Activated CD8-positive, alpha-beta T cell treated with anti-CD3 and anti-CD28 coated beads, Interleukin-2, amount 10 ng/mL, durations not matched to agents 7 days and 5 days (primary cell): Measurements from ENCODE around the gene CLDN12. TPM values are rescaled to one million over a fixed set of nuclear protein-coding genes. Genes with fewer than 3 reads are reported as not detected.

Experiments
- ATAC-seq: fragments of 150-1000 bp; cut with Tn5 transposase; one replicate; pipeline ENCODE4 v1.10.0; 2021; ENCODE audit warnings: moderate library complexity
- CTCF ChIA-PET: fragments of 350-600 bp; sonication (Branson Sonifier 250); formaldehyde crosslinking; loops from one replicate; lab custom pipeline; 2021; ENCODE audit warnings: antibody characterized with exemption; lab: Charles Lee
- POLR2A ChIA-PET: fragments of 350-600 bp; sonication (Branson Sonifier 250); formaldehyde crosslinking; loops from one replicate; lab custom pipeline; 2021; ENCODE audit warnings: antibody characterized with exemption; lab: Charles Lee
- DNase-seq: peaks from one replicate; pipeline ENCODE4 v3.0.0-alpha.2; 2020
- H3K27ac Mint-ChIP-seq: one replicate; pipeline ENCODE4 v1.8.0; 2021; ENCODE audit warnings: mild to moderate bottlenecking, mixed read lengths
- H3K27me3 Mint-ChIP-seq: one replicate; pipeline ENCODE4 v1.8.0; 2021; ENCODE audit warnings: low read depth, mixed read lengths
- H3K36me3 Mint-ChIP-seq: one replicate; pipeline ENCODE4 v1.8.0; 2021; ENCODE audit warnings: low read depth, mixed read lengths
- H3K4me1 Mint-ChIP-seq: one replicate; pipeline ENCODE4 v1.8.0; 2021; ENCODE audit warnings: low read depth, mixed read lengths
- H3K4me3 Mint-ChIP-seq: one replicate; pipeline ENCODE4 v1.8.0; 2021; ENCODE audit warnings: mild to moderate bottlenecking, mixed read lengths
- H3K9me3 Mint-ChIP-seq: one replicate; pipeline ENCODE4 v1.8.0; 2022; ENCODE audit warnings: mixed read lengths; ENCODE audit not compliant: insufficient read depth
- total RNA-seq, 2 experiments: library from RNA; stranded (reverse); gene quantifications; one replicate each; pipeline ENCODE4 v1.2.3, GENCODE V29; 2021

CLDN12 gene
- total RNA-seq, 2 experiments from 2014 or later: 1.7 to 2.6 TPM

DNA sequence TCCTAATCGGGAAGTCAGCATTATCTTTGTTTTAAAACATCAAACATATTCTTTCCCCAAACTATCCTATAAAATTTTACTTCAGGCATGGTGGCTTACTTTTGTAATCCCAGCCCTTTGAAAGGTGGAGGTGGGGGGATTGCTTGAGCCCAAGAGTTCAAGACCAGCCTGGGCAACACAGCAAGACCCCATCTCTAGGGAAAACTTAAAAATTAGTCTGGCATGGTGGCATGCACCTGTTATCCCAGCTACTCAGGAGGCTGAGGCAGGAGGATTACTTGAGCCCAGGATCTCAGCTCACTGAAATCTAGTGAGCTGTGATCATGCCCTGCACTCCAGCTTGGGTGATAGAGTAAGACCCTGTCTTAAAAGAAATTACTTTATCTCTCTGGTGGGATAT lies 4.9 kb downstream of the CLDN12 start:
- Mint-ChIP-seq H3K36me3 (no peaks in the 10 kb centered on the region), H3K4me3 (no peak overlapping the region), H3K9me3 (no peaks in the 10 kb centered on the region), H3K27me3 (no peaks in the 10 kb centered on the region), H3K27ac (no peak overlapping the region), H3K4me1 (peaks cover 10% of the 10 kb centered on the region)
- ChIA-PET POLR2A (no interaction called here), CTCF (interaction anchor here (2.1 kb wide), 1 partner anchor 62 kb away, joined by 9 read pairs; no protein-coding TSS in a partner anchor)
- ATAC-seq (no peak), DNase-seq (no peak)

DNA sequence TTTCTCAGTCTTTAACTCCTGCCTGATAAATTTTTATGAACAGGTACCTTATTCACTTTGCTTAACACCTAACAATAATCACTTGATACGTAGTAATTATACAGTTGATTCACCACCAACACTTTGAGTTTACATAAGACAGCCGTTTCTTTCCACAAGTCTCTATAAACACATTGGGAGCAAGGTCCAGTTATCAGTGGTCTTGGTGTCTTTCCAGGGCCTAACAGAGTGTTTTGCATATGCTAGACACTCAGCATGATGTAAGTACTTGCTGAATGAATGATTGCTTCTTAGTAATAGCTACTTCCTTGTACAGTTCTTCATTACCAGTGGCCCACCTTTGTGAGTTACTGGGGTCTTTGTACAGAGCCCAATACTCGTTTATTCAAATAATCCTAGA lies 6.4 kb downstream of the CLDN12 start:
- Mint-ChIP-seq H3K4me1 (peaks cover 2% of the 10 kb centered on the region), H3K27ac (no peak overlapping the region), H3K27me3 (no peaks in the 10 kb centered on the region), H3K36me3 (no peaks in the 10 kb centered on the region), H3K4me3 (no peak overlapping the region), H3K9me3 (no peaks in the 10 kb centered on the region)
- POLR2A ChIA-PET: no interaction called here
- CTCF ChIA-PET: interaction anchor here (1.0 to 2.1 kb wide), 2 partner anchors 18 to 64 kb away, joined by 3 to 9 read pairs; no protein-coding TSS in a partner anchor
- no peak for DNase-seq
- ATAC-seq: no peak

DNA sequence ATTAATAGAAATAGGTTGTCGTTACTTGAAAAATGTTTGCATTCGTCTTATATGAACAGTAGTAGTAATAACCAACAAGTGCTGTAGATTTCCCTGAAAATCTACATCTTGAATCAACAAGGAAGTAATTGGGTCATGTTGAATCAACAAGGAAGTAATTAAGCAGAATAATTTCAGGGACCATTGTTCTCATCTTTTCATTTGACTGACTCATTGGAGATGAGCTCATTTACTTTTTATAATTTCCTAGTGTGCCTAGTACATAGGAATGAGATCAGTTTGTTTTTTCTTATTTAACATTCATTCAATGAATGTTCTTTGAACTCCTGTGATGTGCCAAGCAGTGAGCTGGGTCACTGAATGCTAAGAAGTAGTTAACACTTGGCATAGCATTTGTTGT lies 8.2 kb downstream of the CLDN12 start:
- Mint-ChIP-seq H3K36me3 (no peaks in the 10 kb centered on the region), H3K27ac (no peak overlapping the region), H3K4me3 (no peak overlapping the region), H3K9me3 (no peaks in the 10 kb centered on the region), H3K27me3 (no peaks in the 10 kb centered on the region), H3K4me1 (no peaks in the 10 kb centered on the region)
- ATAC-seq: no peak
- no peak for DNase-seq
- CTCF ChIA-PET: no interaction called here
- POLR2A ChIA-PET: interaction anchor here (1.1 kb wide), 1 partner anchor 66 kb away, joined by 3 read pairs; no protein-coding TSS in a partner anchor

DNA sequence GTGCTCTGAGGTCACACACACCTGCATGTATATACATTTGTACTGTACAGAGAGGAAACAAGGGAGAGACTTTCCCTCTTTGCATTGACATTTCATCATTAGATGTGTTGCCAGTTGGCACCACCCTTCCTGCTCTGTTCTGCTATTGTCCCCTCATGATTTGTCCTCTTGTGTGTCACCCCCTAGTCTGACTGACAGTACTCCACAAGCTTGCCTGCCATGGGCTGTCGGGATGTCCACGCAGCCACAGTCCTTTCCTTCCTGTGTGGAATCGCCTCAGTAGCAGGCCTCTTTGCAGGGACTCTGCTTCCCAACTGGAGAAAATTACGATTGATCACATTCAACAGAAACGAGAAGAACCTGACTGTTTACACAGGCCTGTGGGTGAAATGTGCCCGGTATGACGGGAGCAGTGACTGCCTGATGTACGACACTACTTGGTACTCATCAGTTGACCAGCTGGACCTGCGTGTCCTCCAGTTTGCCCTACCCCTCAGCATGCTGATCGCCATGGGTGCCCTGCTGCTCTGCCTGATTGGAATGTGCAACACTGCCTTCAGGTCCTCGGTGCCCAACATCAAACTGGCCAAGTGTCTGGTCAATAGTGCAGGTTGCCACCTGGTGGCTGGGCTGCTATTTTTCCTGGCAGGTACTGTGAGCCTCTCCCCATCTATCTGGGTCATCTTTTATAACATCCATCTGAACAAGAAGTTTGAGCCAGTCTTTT lies 9.4 kb downstream of the CLDN12 start:
- peak; percentile 28 for DNase-seq
- CTCF ChIA-PET: no interaction called here
- POLR2A ChIA-PET: no interaction called here
- Mint-ChIP-seq H3K9me3 (no peaks in the 10 kb centered on the region), H3K27me3 (no peaks in the 10 kb centered on the region), H3K27ac (no peak overlapping the region), H3K4me3 (no peak overlapping the region), H3K36me3 (no peaks in the 10 kb centered on the region), H3K4me1 (no peaks in the 10 kb centered on the region)
- no peak for ATAC-seq

DNA sequence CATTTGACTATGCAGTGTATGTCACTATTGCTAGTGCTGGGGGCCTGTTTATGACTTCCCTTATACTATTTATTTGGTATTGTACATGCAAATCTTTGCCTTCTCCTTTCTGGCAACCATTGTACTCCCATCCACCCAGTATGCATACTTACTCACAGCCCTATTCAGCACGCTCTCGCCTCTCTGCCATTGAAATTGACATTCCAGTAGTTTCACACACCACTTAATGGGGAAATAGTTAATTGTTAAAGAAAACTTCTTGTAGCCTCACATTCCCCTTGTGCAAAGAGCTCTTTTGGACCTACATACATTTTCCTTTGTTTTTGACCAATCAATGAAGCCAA lies 9.9 kb downstream of the CLDN12 start:
- ATAC-seq: no peak
- CTCF ChIA-PET: no interaction called here
- H3K4me1 Mint-ChIP-seq: no peaks in the 10 kb centered on the region

DNA sequence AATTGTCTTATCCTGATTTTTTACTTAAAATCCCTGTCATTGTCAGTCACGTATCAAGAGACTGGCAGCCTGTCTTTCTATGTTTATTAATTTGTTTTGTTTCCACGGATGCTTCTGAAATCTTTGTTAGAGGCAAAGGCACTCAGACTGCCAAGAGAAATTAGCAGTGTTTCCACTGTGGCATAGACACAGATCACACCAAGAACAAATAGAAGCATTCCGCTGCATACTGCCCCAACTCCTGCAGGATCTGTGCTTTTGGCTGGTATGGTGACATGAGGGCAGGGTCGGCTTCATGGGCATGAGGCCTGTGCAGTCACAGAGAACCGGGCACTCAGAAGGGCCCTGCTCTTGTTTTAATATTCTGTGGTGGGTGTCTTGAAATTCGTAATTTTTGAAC lies 18.4 kb downstream of the CLDN12 start:
- ATAC-seq (no peak), DNase-seq (no peak)
- Mint-ChIP-seq H3K4me3 (no peak overlapping the region), H3K27me3 (no peaks in the 10 kb centered on the region), H3K27ac (no peak overlapping the region), H3K36me3 (no peaks in the 10 kb centered on the region), H3K9me3 (no peaks in the 10 kb centered on the region), H3K4me1 (peaks cover 8% of the 10 kb centered on the region)
- POLR2A ChIA-PET: no interaction called here
- CTCF ChIA-PET: no interaction called here

More for the DNA sequence above, 9.9 kb downstream of the CLDN12 start:
- no peak for DNase-seq
- H3K27me3 Mint-ChIP-seq: no peaks in the 10 kb centered on the region
- H3K27ac Mint-ChIP-seq: no peak overlapping the region
- POLR2A ChIA-PET: no interaction called here
- no peaks in the 10 kb centered on the region for H3K9me3 Mint-ChIP-seq
- no peak overlapping the region for H3K4me3 Mint-ChIP-seq
- no peaks in the 10 kb centered on the region for H3K36me3 Mint-ChIP-seq

DNA sequence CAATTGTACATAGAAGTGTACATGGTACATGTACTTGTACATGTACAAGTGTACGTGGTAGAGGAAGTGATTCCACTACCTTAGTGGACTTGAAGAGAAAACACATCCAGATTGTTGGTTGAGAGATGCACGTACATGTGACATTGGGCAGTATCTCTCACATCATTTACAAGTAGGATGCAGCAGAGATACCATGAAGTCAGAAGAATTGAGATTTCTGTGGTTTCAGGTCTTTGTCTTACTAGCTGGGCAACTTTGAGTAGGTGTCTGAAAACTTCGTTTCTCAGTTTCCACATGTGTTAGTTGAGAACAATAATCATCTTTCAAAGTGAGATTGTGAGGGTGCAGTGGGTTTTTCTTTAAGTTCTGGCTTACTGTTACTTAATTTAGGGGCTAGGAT lies 21.5 kb downstream of the CLDN12 start:
- ChIA-PET POLR2A (no interaction called here), CTCF (interaction anchor here (1.0 kb wide), 1 partner anchor 270 kb away, joined by 3 read pairs; the partner anchor contains the start of gene STEAP1)
- DNase-seq (no peak), ATAC-seq (no peak)
- no peaks in the 10 kb centered on the region for H3K36me3 Mint-ChIP-seq
- H3K27ac Mint-ChIP-seq: no peak overlapping the region
- peaks cover 8% of the 10 kb centered on the region for H3K4me1 Mint-ChIP-seq
- H3K27me3 Mint-ChIP-seq: no peaks in the 10 kb centered on the region
- no peak overlapping the region for H3K4me3 Mint-ChIP-seq
- no peaks in the 10 kb centered on the region for H3K9me3 Mint-ChIP-seq

DNA sequence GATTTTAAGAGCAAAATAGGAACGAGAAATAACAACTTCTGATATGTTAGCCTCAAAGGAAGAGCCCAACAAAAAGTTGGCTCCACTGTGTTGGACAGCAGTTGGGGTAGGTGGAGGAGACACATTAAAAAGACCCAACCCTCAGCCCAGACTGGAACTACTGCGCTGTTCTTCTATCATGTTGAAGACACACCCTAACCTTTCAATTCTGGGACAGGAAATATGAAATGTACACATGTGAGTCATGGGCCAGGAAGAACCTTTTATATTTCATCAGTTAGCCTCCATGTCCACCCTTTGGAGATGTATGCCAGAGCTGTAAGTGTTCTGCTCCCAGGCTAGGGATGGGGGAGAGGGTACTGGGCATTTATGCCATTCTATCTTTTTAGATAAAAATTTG lies 22.1 kb downstream of the CLDN12 start:
- DNase-seq: no peak
- H3K4me3 Mint-ChIP-seq: no peak overlapping the region
- CTCF ChIA-PET: interaction anchor here (1.0 kb wide), 1 partner anchor 271 kb away, joined by 3 read pairs; the partner anchor contains the start of gene STEAP1

DNA sequence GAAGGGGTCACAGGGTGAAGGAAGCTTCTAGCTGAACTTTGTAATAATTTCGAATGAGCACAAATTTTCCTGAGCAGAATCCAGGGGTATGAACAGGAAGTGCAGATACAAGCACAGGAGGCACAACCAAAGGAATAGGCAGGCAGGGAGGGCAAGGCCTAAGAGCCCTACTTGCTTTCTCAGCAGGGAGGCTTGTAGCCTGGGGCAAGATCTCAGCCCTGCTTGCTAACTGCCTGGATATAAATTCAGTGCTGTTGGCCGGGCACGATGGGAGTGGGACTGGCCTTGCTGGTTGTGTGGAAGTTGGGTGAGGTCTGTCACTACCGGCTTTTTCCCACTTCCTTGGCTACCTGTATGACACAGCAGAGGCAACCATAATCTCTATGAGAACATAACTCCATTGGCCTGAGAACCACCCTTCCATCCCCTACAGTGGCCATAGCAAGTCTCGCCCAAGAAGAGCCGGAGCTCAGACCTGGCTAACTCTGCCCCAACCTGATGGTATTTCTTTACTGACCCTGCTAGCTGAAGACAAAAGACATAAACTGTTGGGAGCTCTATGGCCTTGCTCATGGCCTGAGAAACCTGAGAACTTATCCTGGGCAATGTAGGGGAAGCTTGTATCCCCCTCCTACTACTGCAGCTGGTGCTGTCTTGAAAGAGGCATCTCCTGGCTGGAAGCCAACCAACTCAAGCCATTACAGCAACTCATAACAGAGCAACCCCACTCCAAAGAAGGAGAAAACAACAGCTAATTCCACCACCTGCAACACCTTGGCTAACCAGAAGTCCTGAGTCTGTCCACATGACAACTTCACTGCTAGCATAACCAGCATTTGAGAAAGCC lies 27.6 kb downstream of the CLDN12 start:
- CTCF ChIA-PET: interaction anchor here (1.0 to 2.7 kb wide), 3 partner anchors 11 to 242 kb away, joined by 3 to 9 read pairs (median 3); no protein-coding TSS in a partner anchor
- DNase-seq: no peak
- POLR2A ChIA-PET: no interaction called here
- Mint-ChIP-seq H3K4me1 (no peaks in the 10 kb centered on the region), H3K36me3 (no peaks in the 10 kb centered on the region), H3K27me3 (no peaks in the 10 kb centered on the region), H3K4me3 (no peak overlapping the region), H3K27ac (no peak overlapping the region), H3K9me3 (no peaks in the 10 kb centered on the region)
- ATAC-seq: no peak

More for the DNA sequence above, 22.1 kb downstream of the CLDN12 start:
- Mint-ChIP-seq H3K27me3 (no peaks in the 10 kb centered on the region), H3K9me3 (no peaks in the 10 kb centered on the region), H3K27ac (no peak overlapping the region), H3K36me3 (no peaks in the 10 kb centered on the region), H3K4me1 (peaks cover 8% of the 10 kb centered on the region)
- POLR2A ChIA-PET: no interaction called here
- no peak for ATAC-seq

DNA sequence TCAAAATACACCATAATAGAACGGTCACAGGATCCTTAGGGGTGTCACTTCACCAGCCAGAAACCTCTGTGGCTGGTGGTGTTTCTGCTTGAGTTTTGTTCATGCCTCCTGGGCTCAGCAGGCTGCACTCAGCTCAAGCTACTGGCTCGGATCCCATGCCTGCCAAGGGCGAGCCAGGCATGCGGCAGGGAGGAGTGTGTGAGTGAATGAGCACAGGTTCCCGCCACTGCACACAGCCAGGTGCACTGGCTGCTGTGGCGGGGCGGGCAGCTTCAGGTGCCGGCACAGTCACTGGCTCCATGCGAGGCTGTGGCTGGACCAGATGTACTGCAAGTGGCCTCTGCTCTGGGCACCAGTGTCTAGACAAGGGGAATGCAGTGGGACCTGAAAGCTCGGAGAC lies 29.5 kb downstream of the CLDN12 start:
- Mint-ChIP-seq H3K9me3 (no peaks in the 10 kb centered on the region), H3K4me3 (no peak overlapping the region), H3K27me3 (peaks cover 1% of the 10 kb centered on the region), H3K4me1 (no peaks in the 10 kb centered on the region), H3K36me3 (no peaks in the 10 kb centered on the region), H3K27ac (no peak overlapping the region)
- ChIA-PET POLR2A (no interaction called here), CTCF (interaction anchor here (1.2 to 2.7 kb wide), 2 partner anchors 87 to 121 kb away, joined by 4 to 9 read pairs; no protein-coding TSS in a partner anchor)
- ATAC-seq: no peak
- no peak for DNase-seq

DNA sequence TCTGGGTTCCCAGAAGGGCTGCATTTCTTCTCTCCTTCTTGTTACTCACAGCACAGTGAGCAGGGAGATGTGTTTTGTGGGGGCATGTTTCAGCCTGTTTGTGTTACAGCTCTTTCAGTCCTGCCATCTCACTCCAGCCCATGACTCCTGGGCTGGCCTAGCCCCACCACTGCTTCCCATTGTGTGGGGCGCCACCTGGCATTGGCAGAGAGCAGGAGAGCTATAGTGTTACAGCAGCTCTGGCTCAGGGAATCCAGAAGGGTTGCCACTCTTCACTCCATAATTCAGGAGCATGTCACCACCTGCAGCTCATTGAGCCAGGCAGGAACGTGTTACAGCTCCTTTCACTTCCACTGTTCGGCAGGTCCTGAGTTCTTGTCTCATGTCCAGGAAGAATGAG lies 30.0 kb downstream of the CLDN12 start:
- Mint-ChIP-seq H3K4me3 (no peak overlapping the region), H3K9me3 (no peaks in the 10 kb centered on the region), H3K36me3 (no peaks in the 10 kb centered on the region), H3K27me3 (peaks cover 4% of the 10 kb centered on the region), H3K27ac (no peak overlapping the region), H3K4me1 (no peaks in the 10 kb centered on the region)
- DNase-seq: no peak
- ChIA-PET POLR2A (no interaction called here), CTCF (interaction anchor here (1.2 kb wide), 1 partner anchor 87 kb away, joined by 4 read pairs; no protein-coding TSS in a partner anchor)
- no peak for ATAC-seq

DNA sequence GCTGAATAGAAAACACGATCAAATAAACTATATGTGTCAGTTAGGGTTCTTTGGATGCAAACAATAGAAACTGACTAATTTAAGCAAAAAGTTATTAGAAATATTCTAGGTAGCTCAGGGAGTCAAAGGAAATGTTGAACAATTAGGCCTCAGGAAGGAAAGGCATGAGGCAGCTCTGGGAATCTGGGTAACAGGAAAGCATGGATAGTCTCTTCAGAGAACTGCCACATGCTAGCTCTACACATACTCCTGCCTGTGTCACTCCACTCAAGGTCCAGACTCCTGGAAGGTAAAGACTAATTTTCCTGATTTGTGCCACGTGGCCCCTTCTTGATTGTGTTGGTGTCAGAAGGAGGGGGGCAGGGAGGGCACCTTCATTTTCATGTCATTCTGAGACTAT lies 42.4 kb downstream of the CLDN12 start:
- ATAC-seq (no peak), DNase-seq (no peak)
- Mint-ChIP-seq H3K27ac (no peak overlapping the region), H3K4me1 (no peaks in the 10 kb centered on the region), H3K36me3 (no peaks in the 10 kb centered on the region), H3K27me3 (peaks cover 11% of the 10 kb centered on the region), H3K9me3 (no peaks in the 10 kb centered on the region), H3K4me3 (no peak overlapping the region)
- POLR2A ChIA-PET: no interaction called here
- CTCF ChIA-PET: no interaction called here
